ENCODE data around the gene MICAL2. TPM values are rescaled to one million over a fixed set of nuclear protein-coding genes. Genes with fewer than 3 reads are reported as not detected.

The MICAL2 gene
- total RNA-seq, 1 donor from 2014 or later, result 372 TPM

- Mint-ChIP-seq H3K9me3 (ENCODE audit: low read depth) (no peaks in the 10 kb centered on the region), H3K27ac (ENCODE audit: unreplicated experiment) (peak overlapping the region; percentile 51), H3K4me3 (ENCODE audit: unreplicated experiment) (no peak overlapping the region), H3K4me1 (ENCODE audit: low read depth) (peaks cover 70% of the 10 kb centered on the region), H3K27me3 (ENCODE audit: low read depth) (no peaks in the 10 kb centered on the region), H3K36me3 (ENCODE audit: low read depth) (no peaks in the 10 kb centered on the region)
- no peak for TF ChIP-seq CTCF (IDR thresholded peaks at IDR 0.05)
- DNase-seq (ENCODE audit: low spot score), result no peak
These were observed 166.6 kb downstream of the MICAL2 start for GRCh38 chr11:12276831-12277475.

- no peaks in the 10 kb centered on the region for H3K27me3 Mint-ChIP-seq (ENCODE audit: low read depth)
- H3K27ac Mint-ChIP-seq (ENCODE audit: unreplicated experiment), result peak overlapping the region; percentile 51
- H3K9me3 Mint-ChIP-seq (ENCODE audit: low read depth), result no peaks in the 10 kb centered on the region
- no peaks in the 10 kb centered on the region for H3K36me3 Mint-ChIP-seq (ENCODE audit: low read depth)
- DNase-seq (ENCODE audit: low spot score), result no peak
- no peak for TF ChIP-seq CTCF (IDR thresholded peaks at IDR 0.05)
- peaks cover 66% of the 10 kb centered on the region for H3K4me1 Mint-ChIP-seq (ENCODE audit: low read depth)
- H3K4me3 Mint-ChIP-seq (ENCODE audit: unreplicated experiment), result no peak overlapping the region
These were observed 168.6 kb downstream of the MICAL2 start for GRCh38 chr11:12278766-12279671.

GRCh38 chr11:12279672-12280108, 169.3 kb downstream of the MICAL2 start:
- no peaks in the 10 kb centered on the region for H3K9me3 Mint-ChIP-seq (ENCODE audit: low read depth)
- H3K4me3 Mint-ChIP-seq (ENCODE audit: unreplicated experiment), result no peak overlapping the region
- TF ChIP-seq CTCF (IDR thresholded peaks at IDR 0.05), result no peak
- peak overlapping the region; percentile 37 for H3K27ac Mint-ChIP-seq (ENCODE audit: unreplicated experiment)
- H3K4me1 Mint-ChIP-seq (ENCODE audit: low read depth), result peaks cover 66% of the 10 kb centered on the region
- H3K27me3 Mint-ChIP-seq (ENCODE audit: low read depth), result no peaks in the 10 kb centered on the region
- DNase-seq (ENCODE audit: low spot score), result no peak
- no peaks in the 10 kb centered on the region for H3K36me3 Mint-ChIP-seq (ENCODE audit: low read depth)

GRCh38 chr11:12280199-12280837, 169.9 kb downstream of the MICAL2 start:
- Mint-ChIP-seq H3K9me3 (ENCODE audit: low read depth) (no peaks in the 10 kb centered on the region), H3K27me3 (ENCODE audit: low read depth) (no peaks in the 10 kb centered on the region), H3K4me1 (ENCODE audit: low read depth) (peaks cover 66% of the 10 kb centered on the region), H3K4me3 (ENCODE audit: unreplicated experiment) (no peak overlapping the region), H3K27ac (ENCODE audit: unreplicated experiment) (peak overlapping the region; percentile 37), H3K36me3 (ENCODE audit: low read depth) (no peaks in the 10 kb centered on the region)
- no peak for DNase-seq (ENCODE audit: low spot score)
- TF ChIP-seq CTCF (IDR thresholded peaks at IDR 0.05), result no peak
